ENCODE measurements around the gene PHKG2.
A peak's percentile ranks its signal among the peaks of the same experiment; 100 is the strongest.

PHKG2 gene

DNA sequence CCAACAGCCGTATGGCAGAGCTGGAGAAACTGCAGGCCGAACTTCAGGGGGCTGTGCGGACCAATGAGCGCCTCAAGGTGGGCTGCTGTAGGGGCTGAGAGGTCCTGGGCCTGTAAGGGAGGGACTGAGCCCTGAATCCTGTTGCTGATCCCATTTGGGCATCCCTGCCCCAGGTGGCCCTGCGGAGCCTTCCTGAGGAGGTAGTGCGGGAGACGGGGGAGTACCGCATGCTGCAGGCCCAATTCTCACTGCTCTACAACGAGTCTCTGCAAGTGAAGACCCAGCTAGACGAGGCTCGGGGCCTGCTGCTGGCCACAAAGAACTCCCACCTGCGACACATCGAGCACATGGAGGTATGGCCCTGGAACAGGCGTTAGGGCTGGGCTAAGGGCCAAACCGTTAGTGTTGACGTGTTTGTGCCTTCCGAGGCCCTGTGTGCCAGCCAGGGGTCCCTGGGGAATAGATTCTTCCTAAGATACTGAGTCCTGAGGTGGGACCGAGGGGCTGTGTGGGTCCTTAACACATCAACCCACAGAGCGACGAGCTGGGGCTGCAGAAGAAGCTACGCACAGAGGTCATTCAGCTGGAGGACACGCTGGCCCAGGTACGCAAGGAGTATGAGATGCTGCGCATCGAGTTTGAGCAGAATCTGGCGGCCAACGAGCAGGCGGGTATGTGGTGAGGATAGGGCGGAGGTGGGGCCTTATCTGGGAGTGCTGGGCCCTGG lies 18.1 kb downstream of the PHKG2 start:
- DNase-seq (ENCODE audit: low spot score in 2 of 2) (no peak), ATAC-seq (ENCODE audit: low read depth) (no peak)
- Mint-ChIP-seq H3K4me3 (no peak overlapping the region), H3K27me3 (no peaks in the 10 kb centered on the region), H3K27ac (no peak overlapping the region), H3K4me1 (peaks cover 26% of the 10 kb centered on the region), H3K9me3 (no peaks in the 10 kb centered on the region), H3K36me3 (peaks cover 31% of the 10 kb centered on the region)

DNA sequence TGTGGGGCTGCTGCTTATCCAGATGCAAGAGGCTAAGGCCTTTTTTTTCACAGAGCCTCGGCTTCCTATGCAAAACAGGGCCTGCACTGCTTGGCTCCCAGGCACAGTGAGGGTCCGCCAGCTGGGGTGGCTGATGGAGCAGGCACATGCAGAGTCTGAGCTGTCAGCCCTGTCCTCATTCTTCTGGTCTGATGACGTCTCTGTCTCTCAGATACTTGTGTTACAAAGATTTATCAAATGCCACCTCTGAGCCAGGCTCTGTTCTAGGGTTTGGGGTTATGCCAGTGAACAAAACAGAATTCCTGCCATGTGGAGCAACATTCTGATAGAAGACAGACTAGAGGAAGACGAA lies 18.7 kb downstream of the PHKG2 start:
- peaks cover 33% of the 10 kb centered on the region for H3K36me3 Mint-ChIP-seq
- ATAC-seq (ENCODE audit: low read depth) (no peak), DNase-seq (ENCODE audit: low spot score in 2 of 2) (no peak)
- no peak overlapping the region for H3K4me3 Mint-ChIP-seq
- no peak overlapping the region for H3K27ac Mint-ChIP-seq
- peaks cover 26% of the 10 kb centered on the region for H3K4me1 Mint-ChIP-seq
- no peaks in the 10 kb centered on the region for H3K9me3 Mint-ChIP-seq
- no peaks in the 10 kb centered on the region for H3K27me3 Mint-ChIP-seq

DNA sequence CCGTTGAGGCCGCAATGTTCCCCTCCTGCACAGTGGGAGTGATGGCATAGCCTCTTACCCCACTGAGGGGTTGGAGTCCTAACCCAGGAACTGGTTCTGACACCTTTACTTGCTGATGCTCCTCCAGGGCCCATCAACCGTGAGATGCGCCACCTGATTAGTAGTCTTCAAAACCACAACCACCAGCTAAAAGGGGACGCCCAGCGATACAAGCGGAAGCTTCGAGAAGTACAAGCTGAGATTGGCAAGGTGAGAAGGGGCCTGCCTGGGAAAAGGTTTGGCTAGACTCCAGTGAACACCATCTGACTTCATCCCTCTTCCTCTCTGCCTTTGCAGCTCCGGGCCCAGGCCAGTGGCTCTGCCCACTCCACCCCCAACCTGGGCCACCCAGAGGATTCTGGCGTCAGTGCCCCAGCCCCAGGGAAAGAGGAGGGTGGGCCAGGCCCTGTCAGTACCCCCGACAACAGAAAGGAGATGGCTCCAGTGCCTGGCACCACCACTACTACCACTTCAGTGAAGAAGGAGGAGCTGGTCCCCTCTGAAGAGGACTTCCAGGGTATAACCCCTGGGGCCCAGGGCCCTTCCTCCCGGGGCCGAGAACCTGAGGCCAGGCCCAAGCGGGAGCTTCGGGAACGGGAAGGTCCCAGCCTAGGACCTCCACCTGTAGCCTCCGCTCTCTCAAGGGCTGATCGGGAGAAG lies 19.7 kb downstream of the PHKG2 start:
- Mint-ChIP-seq H3K36me3 (peaks cover 43% of the 10 kb centered on the region), H3K4me3 (peak overlapping the region; percentile 24), H3K4me1 (peaks cover 27% of the 10 kb centered on the region), H3K9me3 (no peaks in the 10 kb centered on the region), H3K27me3 (no peaks in the 10 kb centered on the region), H3K27ac (peak overlapping the region; percentile 41)
- DNase-seq (ENCODE audit: low spot score in 2 of 2) (peak in 1 of 2 donors; percentile 58), ATAC-seq (ENCODE audit: low read depth) (peak; percentile 91)

DNA sequence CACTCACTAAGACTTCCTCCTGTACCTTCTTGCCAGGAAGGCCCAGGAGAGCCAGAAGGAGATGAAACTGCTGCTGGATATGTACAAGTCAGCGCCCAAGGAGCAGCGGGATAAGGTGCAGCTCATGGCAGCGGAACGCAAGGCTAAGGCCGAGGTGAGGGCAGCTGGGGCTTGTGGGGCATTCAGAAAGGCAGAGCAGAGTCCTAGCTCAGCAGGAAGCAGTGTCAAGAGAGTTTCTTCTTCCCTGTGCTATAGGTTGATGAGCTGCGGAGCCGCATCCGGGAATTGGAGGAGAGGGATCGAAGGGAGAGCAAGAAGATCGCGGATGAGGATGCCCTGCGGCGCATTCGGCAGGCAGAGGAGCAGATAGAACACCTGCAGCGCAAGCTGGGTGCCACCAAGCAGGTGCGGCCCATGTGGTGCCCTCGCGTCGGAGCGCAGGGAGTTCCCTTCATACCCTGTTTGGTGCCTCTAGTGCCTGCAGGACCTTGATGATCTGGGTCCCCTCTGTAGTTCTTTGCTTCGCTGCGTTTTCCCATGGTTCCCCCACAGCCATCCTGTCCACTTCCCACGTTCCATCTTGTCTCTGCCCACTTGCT lies 20.5 kb downstream of the PHKG2 start:
- Mint-ChIP-seq H3K27me3 (no peaks in the 10 kb centered on the region), H3K36me3 (peaks cover 48% of the 10 kb centered on the region), H3K4me1 (peaks cover 27% of the 10 kb centered on the region), H3K9me3 (no peaks in the 10 kb centered on the region), H3K27ac (peak overlapping the region; percentile 17), H3K4me3 (no peak overlapping the region)
- DNase-seq (ENCODE audit: low spot score in 2 of 2): no peak
- no peak for ATAC-seq (ENCODE audit: low read depth)

DNA sequence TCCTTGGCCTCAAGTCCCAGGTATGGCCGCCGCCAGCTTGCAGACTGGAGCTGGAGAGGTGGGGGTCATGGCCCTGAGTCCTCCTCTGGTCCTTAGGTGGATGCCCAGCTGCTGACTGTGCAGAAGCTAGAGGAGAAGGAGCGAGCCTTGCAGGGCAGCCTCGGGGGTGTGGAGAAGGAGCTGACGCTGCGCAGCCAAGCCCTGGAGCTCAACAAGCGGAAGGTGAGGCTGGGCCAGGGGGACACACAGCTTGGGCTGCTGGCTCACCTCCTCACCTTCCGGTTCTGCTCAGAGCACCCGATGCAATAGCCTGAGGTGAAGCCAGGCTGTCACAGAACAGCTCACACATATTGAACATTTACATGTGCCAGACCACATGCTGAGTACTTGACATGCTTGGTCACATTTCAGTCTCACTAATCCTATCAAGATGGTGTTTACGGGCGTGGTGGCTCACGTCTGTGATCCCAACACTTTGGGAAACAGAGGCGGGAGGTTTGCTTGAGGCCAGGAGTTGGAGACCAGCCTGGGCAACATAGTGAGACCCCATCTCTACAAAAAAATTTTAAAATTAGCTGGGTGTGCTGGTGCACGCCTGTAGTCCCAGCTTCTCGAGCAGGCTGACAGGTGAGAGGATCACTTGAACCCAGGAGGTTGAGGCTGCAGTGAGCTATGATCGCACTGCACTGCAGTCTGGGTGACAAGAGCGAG lies 21.3 kb downstream of the PHKG2 start:
- peaks cover 28% of the 10 kb centered on the region for H3K4me1 Mint-ChIP-seq
- H3K9me3 Mint-ChIP-seq: no peaks in the 10 kb centered on the region
- no peak for DNase-seq (ENCODE audit: low spot score in 2 of 2)
- peak; percentile 73 for ATAC-seq (ENCODE audit: low read depth)
- H3K27ac Mint-ChIP-seq: no peak overlapping the region
- no peaks in the 10 kb centered on the region for H3K27me3 Mint-ChIP-seq
- H3K36me3 Mint-ChIP-seq: peaks cover 50% of the 10 kb centered on the region
- H3K4me3 Mint-ChIP-seq: no peak overlapping the region

DNA sequence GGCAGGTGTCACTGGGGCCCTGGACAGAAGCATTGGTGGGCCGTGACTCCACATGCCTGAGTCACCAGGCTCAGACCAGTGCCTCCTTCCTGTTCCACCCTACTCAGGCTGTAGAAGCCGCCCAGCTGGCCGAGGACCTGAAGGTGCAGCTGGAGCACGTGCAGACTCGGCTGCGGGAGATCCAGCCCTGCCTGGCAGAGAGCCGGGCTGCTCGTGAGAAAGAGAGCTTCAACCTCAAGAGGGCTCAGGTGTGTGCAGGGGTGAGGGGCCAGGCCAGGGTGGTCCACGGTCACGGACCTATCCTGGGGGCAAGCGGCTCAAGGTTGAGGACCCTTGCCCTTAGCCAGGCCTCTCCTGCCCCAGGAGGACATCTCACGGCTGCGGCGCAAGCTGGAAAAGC lies 23.5 kb downstream of the PHKG2 start:
- H3K4me1 Mint-ChIP-seq: peaks cover 35% of the 10 kb centered on the region
- ATAC-seq (ENCODE audit: low read depth) (no peak), DNase-seq (ENCODE audit: low spot score in 2 of 2) (no peak)
- peaks cover 43% of the 10 kb centered on the region for H3K36me3 Mint-ChIP-seq
- no peak overlapping the region for H3K27ac Mint-ChIP-seq
- no peak overlapping the region for H3K4me3 Mint-ChIP-seq
- H3K9me3 Mint-ChIP-seq: no peaks in the 10 kb centered on the region
- H3K27me3 Mint-ChIP-seq: peaks cover 3% of the 10 kb centered on the region

DNA sequence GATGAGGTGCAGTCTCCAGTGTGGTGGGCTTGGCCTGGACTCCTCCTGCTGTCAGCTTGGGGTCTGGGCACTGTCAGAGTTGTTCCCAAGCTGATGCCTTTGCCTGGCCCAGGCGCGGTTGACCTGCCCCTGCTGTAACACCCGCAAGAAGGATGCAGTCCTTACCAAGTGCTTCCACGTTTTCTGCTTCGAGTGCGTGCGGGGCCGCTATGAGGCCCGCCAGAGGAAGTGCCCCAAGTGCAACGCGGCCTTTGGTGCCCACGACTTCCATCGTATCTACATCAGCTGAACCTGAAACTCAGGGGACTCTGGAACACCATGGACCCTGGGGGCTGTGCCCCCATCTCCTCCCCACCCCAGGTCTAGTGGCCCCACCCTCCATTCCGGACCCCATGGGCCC lies 25.6 kb downstream of the PHKG2 start:
- ATAC-seq (ENCODE audit: low read depth) (no peak), DNase-seq (ENCODE audit: low spot score in 2 of 2) (no peak)
- H3K27me3 Mint-ChIP-seq: peaks cover 10% of the 10 kb centered on the region
- no peak overlapping the region for H3K27ac Mint-ChIP-seq
- peaks cover 24% of the 10 kb centered on the region for H3K4me1 Mint-ChIP-seq
- no peaks in the 10 kb centered on the region for H3K9me3 Mint-ChIP-seq
- peaks cover 36% of the 10 kb centered on the region for H3K36me3 Mint-ChIP-seq
- H3K4me3 Mint-ChIP-seq: no peak overlapping the region

DNA sequence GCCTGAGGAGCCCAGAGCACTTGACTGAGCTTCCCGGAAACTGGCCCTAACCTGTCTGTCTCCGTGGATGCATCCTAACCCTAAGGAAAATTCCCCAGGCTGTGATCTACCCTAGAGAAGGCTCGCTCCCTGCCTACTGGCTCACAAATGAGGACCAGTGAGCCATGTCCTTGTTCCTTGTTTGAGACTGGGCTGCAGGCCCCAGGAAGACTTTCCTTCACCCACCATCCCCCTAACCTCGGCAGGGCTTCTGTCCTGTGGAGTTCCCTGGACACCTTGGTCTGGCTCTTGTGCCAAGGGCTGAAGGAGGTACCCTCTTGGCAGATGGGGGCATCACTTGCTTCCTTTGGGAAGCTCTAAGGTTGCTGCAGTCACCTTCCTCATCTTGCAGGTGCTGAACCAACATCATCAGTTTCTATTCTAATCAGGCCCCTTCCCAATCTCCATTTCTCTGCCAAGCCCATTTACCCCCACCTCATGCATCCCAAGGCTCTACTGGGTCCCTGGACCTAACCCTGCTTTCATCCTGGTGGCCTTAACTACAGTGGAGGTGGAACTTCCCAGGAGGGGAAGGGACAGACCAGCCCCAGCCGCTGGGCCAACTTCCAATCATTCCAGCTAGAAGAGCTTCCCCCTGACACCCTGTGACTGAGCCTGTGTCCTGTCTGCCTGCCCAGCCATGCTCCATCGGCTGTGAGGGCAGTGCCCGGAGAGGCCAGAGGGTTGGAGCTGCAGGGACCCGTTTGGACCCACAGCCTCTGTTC lies 26.3 kb downstream of the PHKG2 start:
- Mint-ChIP-seq H3K4me3 (peak overlapping the region; percentile 81), H3K27me3 (peaks cover 10% of the 10 kb centered on the region), H3K36me3 (peaks cover 31% of the 10 kb centered on the region), H3K4me1 (peaks cover 21% of the 10 kb centered on the region), H3K27ac (no peak overlapping the region), H3K9me3 (no peaks in the 10 kb centered on the region)
- DNase-seq (ENCODE audit: low spot score in 2 of 2) (no peak), ATAC-seq (ENCODE audit: low read depth) (no peak)

DNA sequence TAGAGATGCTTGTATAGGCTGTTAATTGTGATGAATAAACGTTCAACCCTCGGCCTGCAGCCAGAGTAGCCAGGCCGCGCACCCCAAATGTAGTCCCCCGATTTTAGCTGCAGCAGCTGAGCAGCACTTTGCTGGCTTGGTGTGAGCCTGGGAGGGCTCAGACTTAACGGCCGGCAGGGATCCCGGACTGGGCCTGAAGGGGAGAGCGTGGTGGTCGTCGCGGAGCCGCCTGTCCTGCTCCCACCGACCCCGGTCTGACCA lies 26.8 kb downstream of the PHKG2 start:
- H3K27me3 Mint-ChIP-seq: peaks cover 10% of the 10 kb centered on the region
- no peaks in the 10 kb centered on the region for H3K9me3 Mint-ChIP-seq
- peak overlapping the region; percentile 81 for H3K4me3 Mint-ChIP-seq
- DNase-seq (ENCODE audit: low spot score in 2 of 2) (no peak), ATAC-seq (ENCODE audit: low read depth) (no peak)
- no peak overlapping the region for H3K27ac Mint-ChIP-seq
- H3K36me3 Mint-ChIP-seq: peaks cover 31% of the 10 kb centered on the region
- peaks cover 21% of the 10 kb centered on the region for H3K4me1 Mint-ChIP-seq

DNA sequence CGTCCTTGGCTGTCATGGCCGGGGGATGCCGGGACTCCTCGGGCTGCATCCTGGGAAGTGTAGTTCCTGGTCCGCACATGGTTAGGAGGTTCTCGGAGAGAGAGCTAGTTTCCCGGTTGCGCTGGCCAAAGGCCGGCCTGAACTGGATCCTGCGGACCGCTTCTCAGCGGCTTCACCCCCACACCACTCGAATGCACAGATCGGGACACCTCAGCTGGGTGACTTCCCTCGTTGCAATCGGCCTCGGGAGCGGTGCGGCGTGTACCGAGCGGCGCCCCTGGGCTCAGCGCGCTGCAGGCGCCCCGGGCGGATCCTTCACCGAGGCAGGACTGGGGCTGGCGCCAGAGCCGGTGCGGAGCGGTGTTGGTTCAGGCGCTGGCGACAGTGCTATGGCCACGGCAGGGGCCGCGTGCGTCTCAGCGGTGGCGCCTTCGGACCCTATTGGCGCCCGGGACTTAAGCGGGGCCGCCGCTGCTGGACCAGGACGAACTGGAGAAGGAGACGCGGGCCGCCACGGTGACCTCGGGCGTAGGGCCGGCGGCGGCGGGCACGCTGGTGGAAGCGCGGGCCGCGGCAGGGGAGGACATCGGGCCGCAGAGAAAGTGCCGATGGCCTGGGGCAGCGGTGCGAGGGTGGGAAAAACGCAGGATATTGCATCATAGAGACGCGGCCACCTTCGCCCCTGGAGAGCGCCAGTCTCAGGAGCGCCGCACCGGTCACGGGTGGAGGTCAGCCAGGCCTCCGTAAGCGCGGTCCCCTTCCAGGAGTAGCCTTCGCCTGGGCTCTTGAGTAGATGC lies 27.4 kb downstream of the PHKG2 start:
- Mint-ChIP-seq H3K27ac (no peak overlapping the region), H3K9me3 (no peaks in the 10 kb centered on the region), H3K4me1 (peaks cover 21% of the 10 kb centered on the region), H3K36me3 (peaks cover 31% of the 10 kb centered on the region), H3K4me3 (peak overlapping the region; percentile 81), H3K27me3 (peaks cover 10% of the 10 kb centered on the region)
- ATAC-seq (ENCODE audit: low read depth) (peak; percentile 81), DNase-seq (ENCODE audit: low spot score in 2 of 2) (peak in 1 of 2 donors; percentile 42)

DNA sequence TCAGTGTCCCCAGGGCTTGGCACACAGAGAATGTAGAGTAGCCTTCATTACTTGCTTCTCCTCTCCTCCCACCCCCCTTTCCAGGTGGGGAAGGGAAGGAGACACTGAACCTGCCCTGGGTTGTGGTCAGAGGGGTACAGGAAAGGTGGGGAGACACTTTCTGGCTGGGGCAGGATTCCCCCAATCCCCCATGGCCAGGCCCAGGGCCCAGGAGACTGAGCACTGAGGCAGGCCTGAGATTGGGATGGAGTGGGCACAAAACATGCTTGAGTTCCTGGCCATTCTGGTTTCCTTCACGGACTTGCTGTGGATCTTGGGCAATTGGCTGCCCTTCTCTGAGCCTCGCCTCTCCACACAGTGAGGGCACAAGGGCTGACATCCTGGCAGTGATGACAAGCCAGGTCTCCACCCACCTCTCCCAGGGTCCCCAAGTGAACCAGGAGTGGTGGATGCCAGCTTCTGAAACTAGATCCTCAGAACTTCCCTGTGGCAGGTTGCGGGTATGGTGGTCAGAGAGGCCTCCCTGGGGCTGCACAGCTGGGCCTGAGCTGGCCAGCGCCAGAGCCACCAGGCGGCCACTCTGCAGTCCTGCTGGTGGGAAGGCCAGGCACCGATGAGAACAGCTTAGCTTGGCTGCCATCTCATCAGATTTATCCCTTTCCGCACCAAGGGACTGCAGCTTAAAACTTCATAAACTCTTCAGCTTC lies 29.5 kb downstream of the PHKG2 start:
- H3K27me3 Mint-ChIP-seq: peaks cover 10% of the 10 kb centered on the region
- peaks cover 15% of the 10 kb centered on the region for H3K36me3 Mint-ChIP-seq
- DNase-seq (ENCODE audit: low spot score in 2 of 2) (no peak), ATAC-seq (ENCODE audit: low read depth) (no peak)
- peaks cover 17% of the 10 kb centered on the region for H3K4me1 Mint-ChIP-seq
- H3K4me3 Mint-ChIP-seq: no peak overlapping the region
- no peaks in the 10 kb centered on the region for H3K9me3 Mint-ChIP-seq
- no peak overlapping the region for H3K27ac Mint-ChIP-seq

DNA sequence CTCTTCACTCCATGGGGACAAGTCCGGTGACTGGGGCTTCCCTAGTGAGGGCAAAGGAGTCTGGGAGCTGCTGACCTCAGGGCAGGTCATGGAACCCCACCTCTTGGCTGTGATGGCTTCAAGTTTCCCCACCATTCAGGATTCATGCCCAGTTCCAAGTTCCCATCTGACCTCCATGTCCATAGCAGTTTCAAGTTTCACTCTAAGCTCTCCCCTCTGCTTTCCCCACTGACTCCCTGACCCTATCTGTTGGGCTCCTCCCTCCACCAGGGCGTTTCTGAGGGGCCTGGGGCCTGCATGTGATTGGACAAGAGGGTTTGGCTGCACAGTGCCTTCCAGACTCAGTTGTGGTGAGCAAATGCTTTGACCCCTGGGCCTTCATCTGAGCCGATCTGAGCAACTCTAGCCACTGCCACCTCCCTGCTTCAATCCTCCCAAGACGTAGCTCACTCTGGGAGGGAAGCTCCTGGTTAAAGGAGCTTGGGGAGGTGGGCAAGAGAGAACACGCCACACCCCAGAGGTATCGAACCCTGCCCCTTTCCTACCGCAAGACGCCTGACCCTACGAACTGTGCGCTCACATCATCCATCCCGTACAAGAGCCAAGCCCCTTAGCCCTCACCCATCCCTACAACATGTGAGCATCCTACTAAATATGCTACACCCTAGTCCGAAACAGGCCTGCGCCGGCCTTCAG lies 30.5 kb downstream of the PHKG2 start:
- Mint-ChIP-seq H3K27me3 (peaks cover 10% of the 10 kb centered on the region), H3K36me3 (peaks cover 10% of the 10 kb centered on the region), H3K27ac (no peak overlapping the region), H3K9me3 (no peaks in the 10 kb centered on the region), H3K4me3 (no peak overlapping the region), H3K4me1 (peaks cover 14% of the 10 kb centered on the region)
- no peak for DNase-seq (ENCODE audit: low spot score in 2 of 2)
- no peak for ATAC-seq (ENCODE audit: low read depth)

All from memory B cell (primary cell).